GM12891 (cell line): ENCODE results near the gene CCDC57.

Experiments used
- PAX5 ChIP-seq: IDR thresholded peaks from 2 replicates; pipeline ENCODE4 v1.6.1; 2011; ENCODE audit warnings: low read length, moderate library complexity, mild to moderate bottlenecking; ENCODE audit not compliant: insufficient read depth, severe bottlenecking
- POLR2A ChIP-seq: IDR thresholded peaks from 2 replicates; pipeline ENCODE4 v1.6.1; 2011; ENCODE audit warnings: low read depth, low read length, control low read depth
- POLR2AphosphoS5 ChIP-seq: IDR thresholded peaks from 2 replicates; pipeline ENCODE4 v1.6.1; 2011; ENCODE audit warnings: low read depth, low read length, control low read depth
- POU2F2 ChIP-seq: IDR thresholded peaks from 2 replicates; pipeline ENCODE4 v1.6.1; 2011; ENCODE audit warnings: low read depth, mild to moderate bottlenecking, control low read depth, low read length, moderate library complexity
- SPI1 ChIP-seq: IDR thresholded peaks from 2 replicates; pipeline ENCODE4 v1.6.1; 2011; ENCODE audit warnings: low read depth, low read length, control low read depth
- TAF1 ChIP-seq: IDR thresholded peaks from 2 replicates; pipeline ENCODE4 v1.6.1; 2011; ENCODE audit warnings: low read depth, low read length, control low read depth

GRCh38 chr17:82053130-82053529 is 159.5 kb downstream of the CCDC57 start:
- TF ChIP-seq POLR2A, result no peak
- no peak for TF ChIP-seq TAF1
- no peak for TF ChIP-seq POLR2AphosphoS5
- no peak for TF ChIP-seq PAX5
- TF ChIP-seq SPI1, result no peak
- no peak for TF ChIP-seq POU2F2
